Subcutaneous adipose tissue (tissue), 4 donors: Measurements from ENCODE around the gene SLC12A8. TPM values are rescaled to one million over a fixed set of nuclear protein-coding genes. Genes with fewer than 3 reads are reported as not detected.

Experiments
- CTCF ChIP-seq: fragments of 450-650 bp; IDR thresholded peaks from one replicate; pipeline ENCODE4 v1.5.1; 2016; ENCODE audit warnings: low read depth, mild to moderate bottlenecking, control low read depth, antibody characterized with exemption, moderate library complexity
- total RNA-seq, 4 donors: library from RNA; depleted of rRNA; stranded (reverse); fragments of >200 nt; gene quantifications; one replicate each; pipeline ENCODE4 v1.1.0, GENCODE V29; 2016

Gene SLC12A8
- total RNA-seq, 4 donors from 2014 or later: 0.66 to 1.0 TPM; not detected in 2

GRCh38 chr3:125232401-125232800, 19.9 kb upstream of the SLC12A8 start:
- no peak for TF ChIP-seq CTCF

- TF ChIP-seq CTCF: no peak
Observed at GRCh38 chr3:125231895-125232294, 19.3 kb upstream of the SLC12A8 start.

- no peak for TF ChIP-seq CTCF
Observed at GRCh38 chr3:125229707-125230106, 17.2 kb upstream of the SLC12A8 start.

- TF ChIP-seq CTCF: no peak
Observed at GRCh38 chr3:125229168-125229567, 16.6 kb upstream of the SLC12A8 start.

DNA sequence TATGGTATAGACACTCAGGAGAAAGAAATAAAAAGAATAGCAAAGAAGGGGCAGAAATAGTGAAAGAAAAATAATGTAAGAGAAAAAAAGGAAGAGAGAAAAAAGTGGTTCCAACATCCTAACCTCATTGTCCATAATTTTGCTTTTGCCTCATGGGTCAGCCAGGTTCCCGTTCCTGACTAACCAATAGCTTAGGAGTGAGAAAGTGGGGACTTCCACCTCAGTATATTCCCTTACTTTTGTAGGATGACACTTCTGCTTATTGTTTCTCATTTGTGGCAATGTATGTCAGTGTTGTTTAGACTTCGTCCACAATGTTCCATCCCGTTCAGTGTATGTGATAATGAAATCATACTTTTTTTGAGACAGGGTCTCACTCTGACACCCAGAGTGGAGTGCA, 9.3 kb upstream of the SLC12A8 start:
- no peak for TF ChIP-seq CTCF

DNA sequence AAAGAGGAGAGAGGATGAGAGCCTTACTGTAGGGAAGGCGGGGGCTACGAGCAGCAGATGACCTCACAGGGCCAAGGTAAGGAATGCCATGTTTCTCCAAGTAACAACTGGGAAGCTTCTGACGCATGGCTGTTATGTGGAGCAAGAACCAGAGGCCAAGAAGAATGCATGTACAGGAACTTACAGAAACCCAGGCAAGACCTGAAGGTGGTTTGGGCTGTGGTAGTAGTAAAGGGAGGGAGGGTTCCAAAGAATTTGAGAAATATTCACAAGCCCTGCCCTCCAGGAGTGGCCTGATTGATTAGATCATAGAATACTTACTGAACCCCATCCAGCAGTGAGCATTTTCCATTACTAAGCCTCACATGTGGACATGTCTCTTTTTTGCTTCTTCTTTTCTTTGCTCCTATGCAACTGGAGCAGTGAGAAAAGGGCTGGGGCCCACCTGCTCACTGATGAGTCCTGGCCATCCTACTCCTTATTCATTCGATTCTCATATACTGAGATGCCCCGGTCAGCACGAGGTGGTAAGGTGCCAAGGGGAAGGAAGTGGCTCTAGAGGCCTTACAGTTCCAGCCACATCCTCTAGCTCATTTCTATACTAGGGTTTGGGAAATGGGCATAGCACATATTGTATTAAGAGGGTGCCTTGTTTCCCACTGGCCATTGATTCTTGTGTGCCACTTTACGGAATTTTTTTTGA, 8.3 kb upstream of the SLC12A8 start:
- TF ChIP-seq CTCF: no peak

DNA sequence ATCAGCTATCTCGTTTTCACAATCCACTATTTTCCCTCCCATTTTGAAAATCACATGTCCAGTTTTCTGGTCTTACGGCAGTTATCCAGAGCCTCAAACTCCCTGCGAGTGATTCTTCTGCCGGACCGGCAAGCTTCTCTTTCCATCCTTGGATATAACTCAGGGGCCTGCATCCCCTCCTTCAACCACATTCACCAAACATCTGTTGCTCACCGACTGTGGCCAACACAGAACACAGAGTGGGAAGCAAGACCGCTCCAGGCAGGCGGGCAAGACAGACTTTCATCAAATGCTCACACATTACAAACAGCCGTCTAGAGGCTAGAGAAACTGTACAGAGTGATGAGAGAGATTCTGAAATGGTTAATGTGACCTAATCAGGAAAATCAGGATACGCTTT, 7.6 kb upstream of the SLC12A8 start:
- no peak for TF ChIP-seq CTCF
